ENCODE data around the gene PLTP. TPM values are rescaled to one million over a fixed set of nuclear protein-coding genes. Genes with fewer than 3 reads are reported as not detected.

Gene PLTP
- polyA plus RNA-seq, 1 experiment, result 105 TPM

DNA sequence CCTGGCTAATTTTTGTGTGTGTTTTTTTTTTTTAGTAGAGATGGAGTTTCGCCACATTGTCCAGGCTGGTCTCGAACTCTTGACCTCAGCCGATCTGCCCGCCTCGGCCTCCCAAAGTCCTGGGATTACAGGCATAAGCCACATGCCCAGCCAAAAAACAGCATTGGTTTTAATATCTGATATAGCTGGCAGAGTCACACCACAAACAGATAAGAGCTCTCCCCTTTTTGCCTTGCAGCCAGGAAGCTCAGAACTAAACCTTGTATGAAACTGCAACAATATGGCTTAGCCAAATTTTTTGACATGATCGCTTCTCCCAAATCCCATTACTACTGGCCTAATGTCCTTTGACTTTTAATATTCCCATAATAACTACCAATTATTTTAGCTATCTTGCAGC lies 59.6 kb downstream of the PLTP start:
- Histone ChIP-seq H3K4me3 (ENCODE audit: low read depth, low read length) (no peak overlapping the region), H3K27ac (ENCODE audit: low read depth, low read length) (no peak overlapping the region), H3K27me3 (ENCODE audit: control insufficient read depth, insufficient read depth, low read length) (no peaks in the 10 kb centered on the region), H3K9me3 (ENCODE audit: control insufficient read depth, insufficient read depth, low read length) (no peaks in the 10 kb centered on the region)
- ChIA-PET CTCF (no interaction called here), POLR2A (interaction anchor here (0.5 kb wide), 1 partner anchor 9 kb away, joined by 3 read pairs; no protein-coding TSS in a partner anchor)
- DNase-seq (ENCODE audit: low read depth, low spot score), result no peak
- TF ChIP-seq, protein P1, sequence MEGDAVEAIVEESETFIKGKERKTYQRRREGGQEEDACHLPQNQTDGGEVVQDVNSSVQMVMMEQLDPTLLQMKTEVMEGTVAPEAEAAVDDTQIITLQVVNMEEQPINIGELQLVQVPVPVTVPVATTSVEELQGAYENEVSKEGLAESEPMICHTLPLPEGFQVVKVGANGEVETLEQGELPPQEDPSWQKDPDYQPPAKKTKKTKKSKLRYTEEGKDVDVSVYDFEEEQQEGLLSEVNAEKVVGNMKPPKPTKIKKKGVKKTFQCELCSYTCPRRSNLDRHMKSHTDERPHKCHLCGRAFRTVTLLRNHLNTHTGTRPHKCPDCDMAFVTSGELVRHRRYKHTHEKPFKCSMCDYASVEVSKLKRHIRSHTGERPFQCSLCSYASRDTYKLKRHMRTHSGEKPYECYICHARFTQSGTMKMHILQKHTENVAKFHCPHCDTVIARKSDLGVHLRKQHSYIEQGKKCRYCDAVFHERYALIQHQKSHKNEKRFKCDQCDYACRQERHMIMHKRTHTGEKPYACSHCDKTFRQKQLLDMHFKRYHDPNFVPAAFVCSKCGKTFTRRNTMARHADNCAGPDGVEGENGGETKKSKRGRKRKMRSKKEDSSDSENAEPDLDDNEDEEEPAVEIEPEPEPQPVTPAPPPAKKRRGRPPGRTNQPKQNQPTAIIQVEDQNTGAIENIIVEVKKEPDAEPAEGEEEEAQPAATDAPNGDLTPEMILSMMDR (IDR thresholded peaks at IDR 0.05; ENCODE audit: low read depth, low read length), result no peak

DNA sequence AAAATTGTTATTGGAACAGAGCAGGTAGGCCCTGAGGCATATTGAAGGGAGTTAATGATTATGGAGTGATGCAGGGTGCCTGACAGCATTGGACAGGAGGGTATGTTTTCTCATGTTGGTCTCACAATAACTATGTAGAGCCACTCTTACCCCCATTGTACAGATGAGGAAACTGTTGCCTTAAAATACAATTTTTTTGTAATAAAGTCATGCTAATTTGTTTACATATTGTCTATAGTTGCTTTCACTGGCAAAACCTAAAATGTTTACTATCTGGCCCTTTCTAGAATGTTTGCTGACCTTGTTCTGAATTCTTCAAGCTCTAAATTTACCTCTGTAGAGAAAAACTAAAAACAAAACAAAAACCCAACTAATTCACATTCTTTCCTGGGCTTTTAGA lies 60.5 kb downstream of the PLTP start:
- DNase-seq (ENCODE audit: low read depth, low spot score), result no peak
- CTCF ChIA-PET, result no interaction called here
- Histone ChIP-seq H3K27ac (ENCODE audit: low read depth, low read length) (no peak overlapping the region), H3K4me3 (ENCODE audit: low read depth, low read length) (no peak overlapping the region), H3K9me3 (ENCODE audit: control insufficient read depth, insufficient read depth, low read length) (no peaks in the 10 kb centered on the region), H3K27me3 (ENCODE audit: control insufficient read depth, insufficient read depth, low read length) (no peaks in the 10 kb centered on the region)
- POLR2A ChIA-PET, result no interaction called here
- TF ChIP-seq, protein P1 (IDR thresholded peaks at IDR 0.05; ENCODE audit: low read depth, low read length), result no peak

- DNase-seq (ENCODE audit: low read depth, low spot score), result no peak
- Histone ChIP-seq H3K27ac (ENCODE audit: low read depth, low read length) (no peak overlapping the region), H3K9me3 (ENCODE audit: control insufficient read depth, insufficient read depth, low read length) (no peaks in the 10 kb centered on the region), H3K27me3 (ENCODE audit: control insufficient read depth, insufficient read depth, low read length) (no peaks in the 10 kb centered on the region), H3K4me3 (ENCODE audit: low read depth, low read length) (no peak overlapping the region)
- ChIA-PET POLR2A (no interaction called here), CTCF (no interaction called here)
- TF ChIP-seq, protein P1 (IDR thresholded peaks at IDR 0.05; ENCODE audit: low read depth, low read length), result no peak
Measured at GRCh38 chr20:45850926-45851325, 61.0 kb downstream of the PLTP start.

- TF ChIP-seq, protein P1 (IDR thresholded peaks at IDR 0.05; ENCODE audit: low read depth, low read length), result no peak
- no peak overlapping the region for H3K4me3 ChIP-seq (ENCODE audit: low read depth, low read length)
Measured at GRCh38 chr20:45850238-45850637, 61.7 kb downstream of the PLTP start.

DNA sequence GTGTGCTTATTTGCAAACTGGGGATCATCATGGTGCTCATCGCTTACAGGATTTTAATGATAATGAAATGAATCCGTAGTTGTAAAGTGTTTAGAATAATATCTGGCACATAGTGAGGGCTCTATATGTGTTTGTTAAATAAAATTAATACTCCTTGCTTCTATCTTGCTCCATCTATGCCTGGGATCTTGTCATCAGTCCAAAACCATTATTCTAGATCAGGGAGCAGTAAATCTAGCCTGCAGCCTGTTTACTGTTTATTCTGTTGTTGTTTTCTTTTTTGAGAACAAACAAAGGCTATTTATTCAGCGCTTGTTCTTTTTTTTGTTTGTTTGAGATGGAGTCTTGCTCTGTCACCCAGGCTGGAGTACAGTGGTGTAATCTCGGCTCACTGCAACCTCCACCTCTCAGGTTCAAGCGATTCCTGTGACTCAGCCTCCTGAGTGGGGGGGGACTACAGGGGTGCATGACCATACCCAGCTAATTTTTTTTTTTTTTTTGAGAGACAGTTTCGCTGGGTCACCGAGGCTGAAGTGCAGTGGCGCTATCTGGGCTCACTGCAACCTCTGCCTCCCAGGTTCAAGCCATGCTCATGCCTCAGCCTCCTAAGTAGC lies 62.9 kb downstream of the PLTP start:
- Histone ChIP-seq H3K4me3 (ENCODE audit: low read depth, low read length) (no peak overlapping the region), H3K9me3 (ENCODE audit: control insufficient read depth, insufficient read depth, low read length) (no peaks in the 10 kb centered on the region), H3K27me3 (ENCODE audit: control insufficient read depth, insufficient read depth, low read length) (no peaks in the 10 kb centered on the region), H3K27ac (ENCODE audit: low read depth, low read length) (no peak overlapping the region)
- ChIA-PET POLR2A (no interaction called here), CTCF (interaction anchor here (1.1 kb wide), 1 partner anchor 50 kb away, joined by 3 read pairs; no protein-coding TSS in a partner anchor)
- no peak for DNase-seq (ENCODE audit: low read depth, low spot score)
- TF ChIP-seq, protein P1 (IDR thresholded peaks at IDR 0.05; ENCODE audit: low read depth, low read length), result no peak

More at GRCh38 chr20:45850238-45850637, 61.7 kb downstream of the PLTP start:
- Histone ChIP-seq H3K27ac (ENCODE audit: low read depth, low read length) (no peak overlapping the region), H3K27me3 (ENCODE audit: control insufficient read depth, insufficient read depth, low read length) (no peaks in the 10 kb centered on the region), H3K9me3 (ENCODE audit: control insufficient read depth, insufficient read depth, low read length) (no peaks in the 10 kb centered on the region)
- DNase-seq (ENCODE audit: low read depth, low spot score), result no peak
- POLR2A ChIA-PET, result no interaction called here
- CTCF ChIA-PET, result interaction anchor here (0.6 kb wide), 1 partner anchor 60 kb away, joined by 5 read pairs; no protein-coding TSS in a partner anchor

Other genes starting within 250 kb of the PLTP start
- gene WFDC11, start 241.9 kb downstream of the PLTP start, polyA plus RNA-seq (2011; rRNA removed), result not detected in 2 replicates
- gene WFDC13, start 210.1 kb downstream of the PLTP start, polyA plus RNA-seq (2011; rRNA removed), result not detected in 2 replicates
- gene WFDC10B, start 207.1 kb downstream of the PLTP start, polyA plus RNA-seq (2011; rRNA removed), result 0.29 TPM in 1 of 2 replicates, not detected in the other
- not detected in 2 replicates for gene SPINT4, start 189.8 kb downstream of the PLTP start, polyA plus RNA-seq (2011; rRNA removed)
- 0.30 TPM in 1 of 2 replicates, not detected in the other for gene WFDC3, start 120.3 kb downstream of the PLTP start, polyA plus RNA-seq (2011; rRNA removed)
- 43.9 and 45.3 TPM in 2 replicates for gene DNTTIP1, start 120.2 kb downstream of the PLTP start, polyA plus RNA-seq (2011; rRNA removed)
- gene UBE2C, start 99.5 kb downstream of the PLTP start, polyA plus RNA-seq (2011; rRNA removed), result 25.3 and 27.8 TPM in 2 replicates
- 0.38 and 0.45 TPM in 2 replicates for gene TNNC2, start 84.8 kb downstream of the PLTP start, polyA plus RNA-seq (2011; rRNA removed)
- 9.2 and 11.5 TPM in 2 replicates for gene SNX21, start 78.4 kb downstream of the PLTP start, polyA plus RNA-seq (2011; rRNA removed)
- gene ACOT8, start 54.8 kb downstream of the PLTP start, polyA plus RNA-seq (2011; rRNA removed), result 27.0 and 37.7 TPM in 2 replicates
- 4.5 and 4.6 TPM in 2 replicates for gene ZSWIM3, start 54.5 kb downstream of the PLTP start, polyA plus RNA-seq (2011; rRNA removed)
- gene ZSWIM1, start 30.9 kb downstream of the PLTP start, polyA plus RNA-seq (2011; rRNA removed), result 5.3 and 6.5 TPM in 2 replicates
- gene SPATA25, start 24.5 kb downstream of the PLTP start, polyA plus RNA-seq (2011; rRNA removed), result 0.43 and 0.50 TPM in 2 replicates
- gene NEURL2, start 20.9 kb downstream of the PLTP start, polyA plus RNA-seq (2011; rRNA removed), result 1.1 and 1.9 TPM in 2 replicates
- 234 and 267 TPM in 2 replicates for gene CTSA, start 20.8 kb downstream of the PLTP start, polyA plus RNA-seq (2011; rRNA removed)
- 11.5 and 14.6 TPM in 2 replicates for gene PCIF1, start 22.5 kb upstream of the PLTP start, polyA plus RNA-seq (2011; rRNA removed)
- gene ZNF335, start 60.0 kb upstream of the PLTP start, polyA plus RNA-seq (2011; rRNA removed), result 5.5 and 7.6 TPM in 2 replicates
- not detected in 2 replicates for gene MMP9, start 96.8 kb upstream of the PLTP start, polyA plus RNA-seq (2011; rRNA removed)
- 0.55 and 1.7 TPM in 2 replicates for gene SLC12A5, start 117.1 kb upstream of the PLTP start, polyA plus RNA-seq (2011; rRNA removed)
- gene NCOA5, start 177.8 kb upstream of the PLTP start, polyA plus RNA-seq (2011; rRNA removed), result 21.5 and 27.0 TPM in 2 replicates
- 0.21 and 0.37 TPM in 2 replicates for gene CD40, start 206.2 kb upstream of the PLTP start, polyA plus RNA-seq (2011; rRNA removed)